HT-29 (cell line): ENCODE results near the gene SLC1A3. TPM values are rescaled to one million over a fixed set of nuclear protein-coding genes. Genes with fewer than 3 reads are reported as not detected.
A peak's percentile ranks its signal among the peaks of the same experiment; 100 is the strongest.

Source experiments
- DNase-seq: peaks from one replicate; pipeline ENCODE4 v3.0.0-alpha.2; 2015; ENCODE audit warnings: low spot score
- small RNA-seq: library from RNA; depleted of rRNA; stranded (forward); fragments of <200 nt; gene quantifications from one replicate; pipeline ENCODE3, GENCODE V24; 2014
- total RNA-seq: library from RNA; depleted of rRNA; stranded (reverse); fragments of >200 nt; shearing (Covaris generic); gene quantifications from 2 replicates; pipeline ENCODE4 v1.2.3, GENCODE V29; 2014

Gene SLC1A3
- total RNA-seq, 1 experiment from 2014 or later: not detected

DNA sequence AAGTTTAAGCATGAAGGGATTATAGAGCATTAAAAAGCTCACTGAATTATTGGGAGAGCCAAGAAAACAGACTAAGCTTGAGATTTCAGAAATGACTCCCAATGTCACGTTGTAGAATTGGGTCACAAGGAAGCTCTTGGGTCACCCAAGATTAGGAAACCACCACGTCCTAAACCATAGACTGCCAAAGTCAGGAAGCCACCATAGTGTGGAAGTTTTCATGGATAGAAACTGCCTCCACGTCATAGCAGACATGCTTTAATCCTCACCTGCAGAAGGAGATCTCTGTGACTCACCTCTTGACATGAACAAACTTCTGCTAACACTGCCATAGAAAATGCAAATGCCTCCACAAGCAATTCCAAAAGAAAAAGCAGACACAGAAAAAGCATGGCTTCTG, 106.3 kb downstream of the SLC1A3 start:
- no peak for DNase-seq

DNA sequence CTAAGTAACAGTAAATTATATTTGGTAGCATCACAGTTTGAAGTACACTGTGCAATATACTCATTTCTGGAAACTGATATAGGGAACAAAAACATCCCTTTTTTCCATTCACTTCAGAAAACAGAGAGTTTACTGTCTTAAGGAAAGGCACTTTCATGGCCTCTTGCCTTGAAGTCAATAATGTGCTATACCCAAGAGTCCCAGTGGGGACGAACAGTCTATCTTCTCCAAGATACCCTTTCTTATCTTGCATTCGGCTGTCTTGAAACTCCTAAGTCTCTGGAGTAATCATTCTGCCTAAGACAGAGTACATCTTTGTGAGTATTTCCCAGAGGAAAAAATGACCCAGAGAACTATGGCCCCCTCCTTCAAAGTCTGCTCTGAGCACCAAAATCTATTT, 107.1 kb downstream of the SLC1A3 start:
- no peak for DNase-seq

DNA sequence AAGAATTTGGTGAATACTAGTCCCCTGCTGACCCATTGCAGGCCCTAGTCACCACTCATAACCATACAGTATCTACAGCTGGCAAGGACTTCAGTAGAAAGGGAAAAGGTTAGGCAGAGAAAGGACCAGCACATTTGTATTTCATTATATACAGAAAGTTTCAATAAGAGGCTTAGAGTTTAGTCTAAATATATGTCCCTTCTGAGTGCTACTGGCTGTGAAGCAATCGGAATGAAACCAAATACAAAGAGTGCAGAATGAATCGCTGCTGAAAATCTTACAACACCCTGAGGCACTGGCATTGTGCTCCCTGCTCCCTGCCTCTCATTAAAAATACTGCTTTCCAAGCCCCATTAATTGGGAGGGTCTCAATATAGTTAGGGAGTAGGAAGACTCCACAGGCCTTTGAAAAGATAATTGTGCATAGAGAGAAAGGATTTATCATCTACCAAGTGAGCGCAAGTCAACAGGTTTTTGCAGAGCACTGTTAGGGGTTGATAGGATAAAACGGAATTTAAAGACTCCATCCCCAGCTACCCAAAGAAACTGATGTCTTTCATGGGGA, 110.8 kb downstream of the SLC1A3 start:
- DNase-seq: no peak

DNA sequence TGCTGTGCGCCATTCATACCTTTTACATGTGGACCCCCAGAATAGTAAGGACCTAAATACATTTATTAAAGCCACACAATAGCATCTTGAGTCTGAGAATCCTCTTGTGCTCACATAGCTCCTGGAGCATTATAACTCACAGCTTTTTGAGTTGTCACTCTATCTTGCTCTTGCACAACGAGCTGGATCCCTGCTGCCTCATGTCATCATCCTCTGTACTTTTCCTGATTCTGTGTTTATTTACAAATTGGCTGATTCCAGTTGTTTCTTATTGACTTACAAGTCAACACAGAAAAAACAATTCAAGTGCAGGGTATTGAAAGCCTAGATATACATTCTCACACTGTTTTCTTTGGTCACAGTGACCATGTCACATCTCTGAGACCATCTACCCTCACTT, 112.9 kb downstream of the SLC1A3 start:
- no peak for DNase-seq

DNA sequence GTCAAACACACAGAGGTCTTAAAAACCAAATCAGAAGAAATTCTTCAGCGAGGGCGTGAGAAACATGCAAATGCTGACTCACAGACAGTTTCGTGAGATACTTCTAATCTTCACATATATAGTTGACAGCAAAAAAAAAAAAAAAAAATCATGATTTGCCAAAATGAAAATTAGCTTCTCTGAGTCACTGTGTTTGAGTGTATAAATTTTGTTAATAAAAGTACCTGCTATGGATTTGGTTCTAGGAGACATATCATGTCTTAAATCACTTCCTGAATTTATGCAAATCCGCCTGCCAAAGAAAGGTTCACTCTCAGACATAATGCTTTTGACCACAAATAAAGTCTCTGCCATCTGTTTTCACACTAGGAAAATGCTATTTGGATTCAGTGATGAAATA, 114.3 kb downstream of the SLC1A3 start:
- no peak for DNase-seq

DNA sequence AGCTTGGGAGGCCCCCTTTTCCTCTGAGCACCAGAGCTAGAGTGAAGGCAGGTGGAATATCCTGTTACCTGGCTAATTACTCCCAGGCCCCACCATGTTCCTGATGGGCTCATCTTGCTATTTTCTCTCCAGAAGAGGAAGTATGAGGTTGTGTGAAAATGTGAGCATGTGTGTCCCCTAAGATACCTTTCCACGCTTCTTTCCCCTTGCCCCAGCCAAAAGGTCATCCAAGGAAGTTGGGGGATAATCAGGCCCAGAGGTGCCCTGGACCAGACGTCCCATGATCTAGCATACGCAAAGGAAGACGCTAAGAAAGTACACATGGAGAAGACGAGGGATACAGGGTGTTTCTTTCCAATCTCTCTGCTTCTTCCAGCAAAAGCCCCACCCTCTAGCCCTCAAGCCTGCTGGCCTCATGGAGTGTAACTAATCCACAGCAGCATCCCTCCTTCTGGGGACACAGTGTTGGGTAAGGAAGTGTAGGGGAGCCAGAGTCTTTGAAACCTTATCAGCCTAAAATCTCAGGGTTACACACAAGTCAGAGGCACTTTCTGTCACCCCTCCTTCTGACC, 115.3 kb downstream of the SLC1A3 start:
- DNase-seq: no peak

DNA sequence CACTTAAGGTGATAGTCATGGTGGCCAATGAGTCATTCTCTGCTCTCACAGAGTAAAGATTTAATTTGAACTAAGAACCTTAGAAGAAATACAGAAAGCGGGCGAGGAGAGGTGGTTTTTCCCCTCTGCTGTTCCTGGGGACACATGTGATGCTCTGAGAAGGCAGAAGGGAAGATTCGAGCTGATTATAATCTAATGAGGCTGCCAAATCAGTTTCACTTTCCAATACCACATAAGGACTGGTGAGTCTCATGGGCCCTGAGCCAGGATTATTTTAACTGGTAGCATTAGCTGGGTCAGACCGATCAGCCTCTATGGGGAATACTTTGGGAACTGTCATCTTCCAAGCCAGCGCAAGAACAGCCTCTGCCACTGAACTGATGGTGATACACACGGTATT, 116.5 kb downstream of the SLC1A3 start:
- DNase-seq: no peak

DNA sequence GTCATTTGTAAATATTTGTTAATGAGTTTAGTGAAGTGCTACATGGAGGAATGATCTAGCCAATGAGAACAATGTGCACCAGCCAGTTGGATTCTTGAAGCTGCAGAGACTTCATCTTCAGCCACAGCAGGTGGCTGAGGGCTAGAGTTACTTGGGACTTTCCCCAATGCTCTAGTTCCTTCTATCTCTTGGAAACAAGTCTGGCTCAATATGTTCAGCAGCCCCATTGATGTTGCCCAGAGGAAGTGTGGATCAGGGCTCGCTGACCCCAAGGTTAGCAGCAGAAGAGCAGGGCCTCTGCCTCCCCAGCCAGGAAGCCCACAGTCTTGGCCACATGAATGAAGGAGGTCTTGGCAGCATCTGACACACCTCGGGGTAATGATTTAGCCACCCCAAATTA, 117.5 kb downstream of the SLC1A3 start:
- DNase-seq: no peak

DNA sequence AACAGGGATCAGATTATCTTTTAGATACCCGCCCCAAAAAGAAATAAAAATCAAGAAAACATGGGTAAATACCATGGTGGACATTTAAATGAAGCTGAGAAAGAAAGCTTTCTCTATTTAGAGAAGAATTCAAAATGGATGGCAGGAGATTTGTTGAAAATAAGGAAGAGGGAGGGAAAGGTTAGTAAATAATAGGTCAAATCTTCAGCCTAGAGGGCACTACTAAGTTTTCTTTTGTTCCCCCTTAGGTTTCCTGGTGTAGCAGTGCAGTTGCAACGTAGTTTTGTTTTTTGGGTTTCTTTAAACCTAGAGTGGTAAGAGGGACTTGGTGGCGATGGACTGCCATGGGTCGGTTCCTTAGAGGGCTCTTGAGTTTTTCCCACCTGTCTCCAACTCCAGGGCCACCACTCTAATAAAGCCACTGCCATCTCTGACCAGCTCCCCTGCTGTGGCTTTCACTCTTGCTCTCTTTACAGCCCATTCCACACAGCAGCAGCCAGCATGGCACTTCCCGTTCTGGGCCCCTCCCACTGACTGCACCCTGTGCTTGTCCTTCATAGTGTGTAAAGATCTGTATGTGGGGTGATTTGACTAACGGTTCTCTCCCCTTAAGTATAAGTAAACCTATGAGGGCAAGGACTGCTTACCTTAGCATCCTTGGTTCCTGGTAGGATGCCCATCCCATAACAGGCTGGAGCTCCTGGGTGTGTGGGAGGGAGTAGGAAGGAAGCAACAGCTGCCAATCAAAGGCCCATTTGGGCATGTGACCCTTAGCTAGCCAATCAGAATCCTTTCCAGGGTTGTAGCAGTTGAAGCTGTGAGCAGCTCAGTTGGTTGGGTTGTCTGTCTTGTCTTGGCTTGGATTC, 118.3 kb downstream of the SLC1A3 start:
- peak; percentile 23 for DNase-seq

DNA sequence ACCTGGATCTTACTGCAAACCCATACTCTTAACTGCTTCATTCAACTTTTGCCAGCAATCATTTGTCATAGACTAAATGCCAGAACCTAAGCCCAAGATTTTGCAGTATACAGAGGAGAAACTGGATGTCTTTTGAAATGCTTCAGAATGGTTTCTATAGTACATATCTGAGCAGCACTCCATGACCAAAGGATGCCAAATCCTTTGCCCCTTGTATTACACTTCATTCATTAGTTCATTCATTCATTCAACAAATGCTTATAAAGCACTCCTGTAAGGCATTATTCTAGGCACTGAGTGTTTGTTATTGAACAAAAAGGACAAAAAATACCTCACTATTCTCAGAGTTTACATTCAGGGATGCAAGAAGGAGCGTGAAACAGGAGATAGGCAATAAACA, 119.9 kb downstream of the SLC1A3 start:
- DNase-seq: no peak

DNA sequence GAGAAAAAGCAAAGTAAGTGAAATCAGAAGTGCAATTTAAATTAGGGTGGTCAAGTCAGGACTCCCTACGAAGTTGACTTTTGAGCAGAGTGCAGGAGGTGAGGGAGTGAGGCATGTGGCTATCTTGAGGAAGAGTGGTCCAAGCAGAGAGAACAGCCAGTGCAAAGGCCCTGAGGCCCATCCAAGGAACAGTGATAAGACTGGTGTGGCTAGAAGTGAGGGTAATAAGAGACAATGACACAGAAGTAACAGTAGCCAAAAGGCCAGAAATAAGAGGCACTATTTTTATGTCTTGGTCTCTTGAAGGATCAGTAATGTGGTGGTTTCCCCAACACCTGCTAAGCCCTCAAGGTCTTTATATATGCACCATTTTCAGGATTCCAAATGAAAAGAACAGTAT, 120.4 kb downstream of the SLC1A3 start:
- no peak for DNase-seq

DNA sequence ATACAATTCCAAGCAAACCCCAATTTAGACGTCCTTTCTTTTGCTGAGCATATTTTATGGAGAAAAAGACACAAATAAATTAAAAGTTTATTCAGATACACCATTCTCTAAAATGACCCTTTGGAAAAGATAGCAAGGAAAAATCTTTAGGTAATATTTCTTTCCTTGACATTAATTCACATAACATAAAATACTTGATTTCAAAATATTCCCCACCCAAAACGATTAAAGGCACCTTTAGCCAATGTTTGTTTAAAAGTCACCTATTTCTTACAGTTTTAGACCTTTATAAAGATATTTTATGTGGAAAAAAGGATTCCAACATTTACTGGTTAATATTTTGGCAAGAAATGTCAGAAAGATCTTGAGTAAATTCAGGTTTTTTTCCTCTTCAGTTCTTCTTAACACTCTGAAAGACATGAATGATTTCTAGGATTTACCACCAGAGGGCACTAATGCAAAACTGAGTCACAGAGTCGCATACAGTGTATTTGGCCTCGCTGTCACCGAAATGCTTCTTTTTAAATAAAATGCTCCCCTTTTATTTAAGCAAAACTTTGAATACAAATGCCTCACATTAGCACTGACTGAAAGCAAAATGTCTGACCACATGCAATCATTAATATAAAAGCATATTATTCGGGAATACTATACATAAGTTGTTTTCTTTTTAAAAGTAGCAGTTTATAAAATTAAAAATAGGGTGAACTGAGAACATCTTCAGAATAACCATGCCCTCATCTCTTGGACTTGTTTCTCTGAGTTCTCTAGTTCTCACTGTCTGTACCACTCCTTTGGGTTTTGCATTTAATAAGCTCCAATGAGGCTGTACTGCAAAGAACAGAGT, 122.5 kb downstream of the SLC1A3 start:
- DNase-seq: peak; percentile 83

DNA sequence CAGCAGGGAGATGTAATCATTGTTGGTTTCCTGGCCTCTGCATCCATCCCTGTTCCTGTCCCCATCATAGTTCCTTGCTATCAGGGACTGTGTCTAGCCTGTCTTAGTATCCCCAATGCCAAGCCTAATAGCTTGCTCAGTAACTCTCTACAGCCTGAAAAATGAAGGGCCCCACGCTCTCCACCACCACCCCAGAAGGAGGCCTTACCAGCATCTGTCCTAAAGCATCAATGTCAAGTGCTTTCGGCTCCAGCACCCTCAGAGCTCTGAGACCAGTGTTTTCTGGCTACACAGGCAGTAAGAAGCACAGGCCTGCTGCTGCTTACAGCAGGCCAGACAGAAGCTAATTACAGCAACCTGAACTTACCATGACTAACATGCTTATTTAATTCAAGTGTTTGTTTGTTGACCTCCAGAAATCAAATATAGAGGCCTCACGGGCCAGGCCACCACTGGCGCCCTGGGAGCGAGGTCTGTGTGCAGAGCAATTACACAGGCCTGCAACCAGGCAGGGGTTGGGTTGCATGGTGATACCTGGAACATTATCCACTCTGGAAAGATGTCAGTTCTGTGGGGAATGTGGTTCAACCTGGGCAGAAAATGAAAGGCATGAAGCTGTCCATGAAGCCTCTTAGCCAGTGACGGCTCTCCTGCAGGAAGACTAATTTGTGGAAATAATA, 124.3 kb downstream of the SLC1A3 start:
- DNase-seq: no peak

DNA sequence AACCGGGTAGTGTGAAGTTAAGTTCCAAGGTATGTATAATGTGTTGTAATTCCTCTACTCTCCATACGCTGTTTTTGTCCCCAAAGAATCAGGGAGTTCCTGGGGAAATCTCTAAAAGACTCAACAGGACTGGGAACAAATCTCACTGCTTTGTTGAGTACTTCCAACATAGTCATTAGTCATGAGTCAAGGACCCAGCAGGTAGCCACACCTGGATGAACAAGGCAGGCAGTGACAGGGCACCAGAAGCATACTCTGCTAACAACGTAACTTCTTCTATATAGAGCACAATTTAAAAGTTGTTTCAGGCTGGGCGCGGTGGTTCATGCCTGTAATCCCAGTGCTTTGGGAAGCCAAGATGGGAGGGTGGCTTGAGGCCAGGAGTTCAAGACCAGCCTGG, 126.8 kb downstream of the SLC1A3 start:
- DNase-seq: no peak

DNA sequence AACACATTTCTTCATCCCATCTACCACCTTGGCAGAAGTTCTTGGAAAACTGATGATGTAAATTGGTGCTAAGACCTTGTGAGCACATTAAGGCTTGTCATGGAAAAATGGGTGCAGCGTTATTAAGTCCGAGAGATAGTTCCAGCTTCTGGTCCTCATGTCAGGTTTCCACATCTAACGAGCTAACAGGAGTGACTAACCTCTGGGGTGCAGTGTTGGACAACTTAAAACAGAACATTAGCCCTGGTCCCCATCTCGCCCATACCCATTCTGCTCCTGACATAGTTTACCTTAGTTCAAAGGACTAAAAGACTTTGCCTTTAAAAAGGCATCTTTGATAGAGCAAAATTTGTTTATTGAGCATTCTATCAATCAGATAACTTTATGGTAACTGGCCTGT, 128.0 kb downstream of the SLC1A3 start:
- DNase-seq: peak; percentile 76

DNA sequence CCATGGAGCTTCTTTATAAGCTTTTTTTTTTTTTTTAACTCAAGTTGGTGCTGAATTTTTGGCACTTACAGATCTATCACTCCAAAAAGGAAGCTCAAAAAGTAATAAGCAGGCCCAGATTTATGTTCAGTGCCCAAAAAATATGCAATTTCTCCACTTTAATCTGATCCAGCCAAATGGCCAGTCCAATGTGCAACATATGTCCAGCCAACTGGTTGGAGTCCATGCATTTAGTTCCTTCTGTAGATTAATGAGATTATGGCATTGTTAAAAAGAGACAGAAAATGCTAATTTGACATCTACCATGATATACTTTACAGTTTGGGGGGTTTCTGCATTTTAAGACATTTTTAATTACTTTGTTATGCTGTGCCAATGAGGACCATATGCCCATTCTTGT, 129.5 kb downstream of the SLC1A3 start:
- DNase-seq: no peak

Small RNA genes lying within 50 kb of the gene (small RNA-seq; reads per million reads assigned to genes)
- not detected for gene AC010631.1
